Hematopoietic multipotent progenitor cell treated with erythropoietin and hydrocortisone succinate and interleukin-3 and kit ligand, for 4 days (in vitro differentiated cells): ENCODE measurements around the gene CLNK.

ENCODE experiments used
- DNase-seq: peaks from one replicate; pipeline ENCODE4 v3.0.0-alpha.2; 2015

CLNK gene

DNA sequence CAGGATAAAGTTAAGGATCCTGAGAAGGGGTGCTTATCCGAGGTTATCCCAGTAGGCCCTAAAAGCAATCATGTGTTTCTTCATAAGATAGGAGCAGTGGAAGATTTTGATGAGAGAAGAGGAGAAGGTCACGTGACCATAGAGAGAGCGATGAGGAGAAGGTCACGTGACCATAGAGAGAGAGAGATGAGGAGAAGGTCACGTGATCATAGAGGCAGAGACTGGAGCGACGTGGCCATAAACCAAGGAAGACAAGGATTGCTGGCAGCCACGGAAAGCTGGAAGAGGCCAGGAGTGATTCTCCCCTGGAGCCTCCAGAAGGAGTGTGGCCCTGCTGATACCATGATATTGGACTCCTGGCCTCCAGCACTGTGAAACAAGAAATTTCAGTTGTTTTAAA lies 188.9 kb downstream of the CLNK start:
- no peak for DNase-seq

- no peak for DNase-seq
These were observed 192.1 kb downstream of the CLNK start for GRCh38 chr4:10492464-10492863.

- peak; percentile 52 for DNase-seq
These were observed 193.2 kb downstream of the CLNK start for GRCh38 chr4:10491401-10491800.

- no peak for DNase-seq
These were observed 193.6 kb downstream of the CLNK start for GRCh38 chr4:10490996-10491395.

- no peak for DNase-seq
These were observed 201.7 kb downstream of the CLNK start for GRCh38 chr4:10482913-10483312.

DNA sequence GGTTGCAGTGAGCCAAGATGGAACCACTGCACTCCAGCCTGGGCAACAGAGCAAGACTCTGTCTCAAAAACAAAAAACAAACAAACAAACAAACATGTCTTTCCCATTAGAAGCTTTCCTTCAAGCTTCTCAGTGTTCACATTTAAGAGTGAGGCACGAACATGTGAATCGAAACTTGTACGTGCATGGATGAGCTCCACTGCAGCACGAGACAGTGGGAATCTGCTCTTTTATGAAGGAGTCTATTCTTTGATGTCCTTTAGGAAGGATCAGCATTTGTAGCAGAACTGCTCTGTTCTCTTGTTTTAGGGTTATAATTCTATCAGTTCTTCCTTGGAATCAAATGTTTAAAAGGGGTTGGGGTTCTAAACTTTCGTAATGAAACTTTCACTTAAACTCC lies 204.0 kb downstream of the CLNK start:
- DNase-seq = no peak

- DNase-seq = no peak
These were observed 205.9 kb downstream of the CLNK start for GRCh38 chr4:10478621-10479020.

- DNase-seq = no peak
These were observed 214.1 kb downstream of the CLNK start for GRCh38 chr4:10470505-10470904.

DNA sequence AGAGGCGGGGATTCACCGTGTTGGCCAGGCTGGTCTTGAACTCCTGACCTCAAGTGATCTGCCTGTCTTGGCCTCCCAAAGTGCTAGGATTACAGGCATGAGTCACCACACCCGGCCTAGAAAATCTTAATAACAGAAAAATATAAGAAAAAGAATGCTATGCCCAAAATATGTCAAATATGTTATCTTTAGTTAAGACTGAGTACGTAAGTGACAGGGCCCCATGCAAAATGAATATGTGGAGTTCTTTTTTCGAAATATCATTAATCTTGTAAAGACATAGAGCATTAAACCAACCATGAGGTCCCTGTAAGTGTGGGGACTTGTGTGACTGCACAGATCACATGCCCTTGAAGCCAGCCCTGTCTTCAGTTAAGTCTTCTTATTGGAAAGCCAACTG lies 218.4 kb downstream of the CLNK start:
- no peak for DNase-seq

- no peak for DNase-seq
These were observed 221.7 kb downstream of the CLNK start for GRCh38 chr4:10462876-10463275.

- no peak for DNase-seq
These were observed 222.6 kb downstream of the CLNK start for GRCh38 chr4:10461850-10462400.

DNA sequence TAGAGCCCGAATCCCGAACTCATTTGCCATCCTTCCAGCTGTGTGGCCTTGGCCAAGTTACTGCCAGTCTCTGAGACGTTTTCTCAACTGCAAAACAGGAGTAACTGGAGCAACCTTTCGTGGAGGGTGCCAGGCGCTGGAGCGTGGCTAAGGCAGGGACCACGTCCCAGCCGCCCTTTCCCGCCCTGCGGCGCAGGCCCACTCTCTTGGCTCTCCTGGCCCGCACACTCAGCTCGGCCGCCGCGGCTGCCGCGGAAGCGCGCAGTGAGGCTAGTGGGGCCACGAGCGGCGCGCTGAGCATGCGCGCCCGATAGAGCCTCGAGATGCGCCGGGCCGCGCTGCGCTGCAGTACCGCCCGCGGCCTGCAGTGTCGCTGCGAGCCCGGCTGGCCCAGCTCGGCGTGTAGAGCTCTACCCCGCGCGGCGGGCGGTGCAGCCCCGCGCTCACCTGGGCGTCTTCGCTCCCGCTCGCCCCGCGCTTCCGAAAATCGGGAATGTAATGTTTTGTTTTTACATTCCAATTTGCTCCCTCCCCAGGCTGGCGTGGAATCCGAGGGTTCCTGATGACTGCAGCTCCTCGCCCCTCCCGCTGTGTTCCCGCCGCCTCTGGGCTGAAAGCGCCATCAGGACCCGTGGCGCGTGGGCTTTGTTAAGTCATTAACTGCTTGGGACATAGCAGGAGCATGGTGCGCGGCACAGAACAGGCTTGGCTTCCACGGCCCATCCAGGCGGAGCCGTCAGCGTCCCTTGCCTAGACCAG lies 223.3 kb downstream of the CLNK start:
- peak; percentile 91 for DNase-seq

DNA sequence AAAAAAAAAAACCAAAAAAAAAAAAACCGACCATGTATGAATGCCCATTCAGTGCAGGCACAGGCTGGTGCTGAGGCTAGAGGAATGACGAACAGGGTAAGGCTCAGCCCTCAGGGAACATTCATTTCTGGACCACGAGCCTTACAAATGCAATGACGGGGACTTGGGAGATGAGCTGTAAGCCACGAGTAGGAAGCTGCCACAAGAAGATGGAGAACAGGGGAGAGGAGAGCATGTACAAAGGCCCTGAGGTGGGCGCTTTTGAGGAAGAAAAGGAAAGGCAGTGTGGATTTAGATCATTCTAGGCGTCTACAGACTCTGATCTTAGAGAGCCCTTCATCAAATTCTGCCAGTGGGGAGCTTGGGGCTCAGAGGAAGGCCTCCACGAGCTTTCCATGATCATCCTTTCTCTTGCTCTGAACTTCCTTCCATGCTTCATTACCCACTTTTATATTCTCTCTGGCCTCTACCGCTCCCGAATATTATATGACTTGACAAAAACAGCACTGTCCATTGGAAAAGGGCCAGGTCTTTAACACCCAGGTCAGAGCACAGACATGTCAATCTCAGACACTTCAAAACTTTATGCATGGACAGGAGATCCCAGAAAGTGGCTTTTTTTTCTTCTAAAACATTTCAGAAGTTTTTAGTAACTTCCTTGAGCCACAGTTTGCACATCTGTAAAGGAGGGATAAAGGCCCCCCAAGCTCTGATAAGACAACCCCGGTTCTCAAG lies 224.1 kb downstream of the CLNK start:
- no peak for DNase-seq

- no peak for DNase-seq
These were observed 225.3 kb downstream of the CLNK start for GRCh38 chr4:10459305-10459704.

DNA sequence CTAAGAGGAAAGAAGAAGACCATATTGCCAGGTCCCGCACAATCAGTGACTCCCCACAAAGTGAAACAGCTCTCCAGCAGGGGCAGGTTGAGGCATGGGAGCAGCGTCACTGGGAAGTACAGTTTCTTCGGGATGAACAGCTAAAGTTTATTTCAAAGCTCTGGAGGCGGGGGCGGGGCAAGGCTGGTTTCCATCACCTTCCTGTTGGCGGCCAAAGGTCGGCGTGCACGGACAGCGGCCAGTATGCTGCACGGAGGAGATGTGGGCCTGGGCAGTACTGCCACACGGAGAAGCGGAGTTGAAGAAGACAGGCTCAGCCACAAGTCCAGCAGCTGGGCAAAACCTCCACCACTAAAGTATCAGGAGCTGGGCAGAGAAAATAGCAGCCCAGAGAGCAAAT lies 226.4 kb downstream of the CLNK start:
- DNase-seq = no peak

DNA sequence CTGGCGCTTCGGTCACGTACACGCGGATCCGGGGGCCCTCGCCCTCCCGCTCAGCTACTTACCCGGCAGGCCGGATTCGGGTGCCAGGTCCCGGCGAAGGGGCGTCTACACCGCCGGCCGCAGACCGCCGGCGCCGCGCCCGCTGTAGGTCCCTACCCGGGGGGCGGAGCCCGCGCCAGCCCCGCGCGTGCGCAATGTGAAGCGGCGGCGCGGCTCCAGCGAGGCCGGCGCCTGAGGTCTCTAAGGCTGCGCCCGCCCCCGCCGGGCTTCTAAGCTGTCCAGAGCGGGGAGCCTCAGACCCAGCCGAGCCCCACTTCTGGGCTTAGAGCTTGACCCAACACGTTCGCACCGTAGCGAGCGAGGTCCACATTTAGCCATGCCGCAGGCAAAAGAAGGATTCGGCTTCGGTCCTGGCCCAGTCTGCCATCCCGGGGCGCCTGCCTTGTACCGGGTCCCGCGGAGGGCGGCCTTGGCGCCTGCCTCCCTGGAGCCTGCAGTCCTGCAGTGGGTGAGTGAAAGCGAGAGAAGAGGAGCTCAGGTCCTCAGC lies 227.2 kb downstream of the CLNK start, which contains the start of gene ZNF518B:
TSS of gene ZNF518B (minus strand) at position 172 of the 547 bp plus-strand sequence. CDS start 11,098 bp downstream, outside the sequence.
- peak; percentile 87 for DNase-seq

GRCh38 chr4:10456595-10457254 lies 227.8 kb downstream of the CLNK start:
- DNase-seq = peak; percentile 79

- DNase-seq = peak; percentile 46
These were observed 228.3 kb downstream of the CLNK start for GRCh38 chr4:10456260-10456594.

- no peak for DNase-seq
These were observed 229.4 kb downstream of the CLNK start for GRCh38 chr4:10455133-10455532.

GRCh38 chr4:10454726-10455125 lies 229.8 kb downstream of the CLNK start:
- DNase-seq = no peak

GRCh38 chr4:10454121-10454520 lies 230.4 kb downstream of the CLNK start:
- no peak for DNase-seq

GRCh38 chr4:10448991-10449390 lies 235.6 kb downstream of the CLNK start:
- no peak for DNase-seq

- DNase-seq = peak; percentile 21
These were observed 241.6 kb downstream of the CLNK start for GRCh38 chr4:10442976-10443375.
